ENCODE measurements around the gene FBXO28.
A peak's percentile ranks its signal among the peaks of the same experiment; 100 is the strongest.

FBXO28 gene

DNA sequence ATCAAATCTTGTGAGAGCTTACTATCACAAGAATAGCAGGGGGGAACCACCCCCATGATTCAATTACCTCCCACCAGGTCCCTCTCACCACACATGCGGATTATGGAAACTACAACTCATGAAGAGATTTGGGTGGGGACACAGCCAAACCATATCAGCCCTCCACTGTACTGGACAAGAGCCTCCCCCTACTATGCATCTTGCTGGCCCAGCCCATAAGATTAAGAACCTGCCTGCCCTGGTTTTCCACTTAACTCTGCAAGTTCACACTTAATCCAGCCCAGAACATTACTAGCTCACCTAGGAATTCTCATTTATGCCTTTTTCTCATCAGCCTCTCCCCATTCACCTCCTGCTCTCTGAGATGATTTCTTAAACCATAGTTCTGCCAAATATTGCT is 18.0 kb upstream of the FBXO28 start:
- no peak for DNase-seq

DNA sequence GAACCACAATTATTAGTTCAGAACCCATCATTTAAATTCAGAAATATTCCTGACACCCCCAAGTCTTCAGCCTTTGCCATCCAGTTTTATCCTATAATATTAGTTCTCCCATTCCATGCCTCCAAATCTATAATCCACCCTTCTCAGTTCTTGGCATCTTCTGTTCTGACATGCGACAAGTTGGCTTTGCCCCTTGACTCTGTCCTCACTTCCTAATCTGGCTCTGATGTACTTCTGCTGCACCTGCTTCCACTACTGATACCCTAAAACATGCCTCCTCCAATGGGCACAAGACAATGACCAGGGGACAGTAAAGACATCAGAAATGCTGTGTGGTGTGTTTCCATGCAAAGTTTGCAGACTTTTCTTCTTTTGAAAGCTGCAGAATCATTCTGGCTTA is 17.1 kb upstream of the FBXO28 start:
- no peak for DNase-seq

DNA sequence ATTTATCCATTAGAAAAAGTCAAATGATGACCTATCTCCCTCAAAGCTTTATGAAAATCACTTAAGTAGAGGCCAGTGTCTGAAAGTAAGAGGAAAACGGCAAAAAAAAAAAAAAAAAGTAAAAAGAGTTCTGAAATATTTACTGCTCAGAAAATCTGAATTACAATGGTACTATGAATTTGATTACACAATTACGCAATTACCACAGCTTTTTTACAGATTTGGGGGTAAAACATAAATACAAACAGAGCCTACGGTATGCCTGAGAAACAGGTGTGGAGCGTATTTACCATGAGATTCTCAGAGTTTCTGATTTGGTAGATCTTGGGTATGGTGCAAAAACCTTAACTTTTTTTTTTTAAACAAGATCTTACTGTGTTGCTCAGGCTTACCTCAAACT is 15.9 kb upstream of the FBXO28 start:
- DNase-seq, result no peak

DNA sequence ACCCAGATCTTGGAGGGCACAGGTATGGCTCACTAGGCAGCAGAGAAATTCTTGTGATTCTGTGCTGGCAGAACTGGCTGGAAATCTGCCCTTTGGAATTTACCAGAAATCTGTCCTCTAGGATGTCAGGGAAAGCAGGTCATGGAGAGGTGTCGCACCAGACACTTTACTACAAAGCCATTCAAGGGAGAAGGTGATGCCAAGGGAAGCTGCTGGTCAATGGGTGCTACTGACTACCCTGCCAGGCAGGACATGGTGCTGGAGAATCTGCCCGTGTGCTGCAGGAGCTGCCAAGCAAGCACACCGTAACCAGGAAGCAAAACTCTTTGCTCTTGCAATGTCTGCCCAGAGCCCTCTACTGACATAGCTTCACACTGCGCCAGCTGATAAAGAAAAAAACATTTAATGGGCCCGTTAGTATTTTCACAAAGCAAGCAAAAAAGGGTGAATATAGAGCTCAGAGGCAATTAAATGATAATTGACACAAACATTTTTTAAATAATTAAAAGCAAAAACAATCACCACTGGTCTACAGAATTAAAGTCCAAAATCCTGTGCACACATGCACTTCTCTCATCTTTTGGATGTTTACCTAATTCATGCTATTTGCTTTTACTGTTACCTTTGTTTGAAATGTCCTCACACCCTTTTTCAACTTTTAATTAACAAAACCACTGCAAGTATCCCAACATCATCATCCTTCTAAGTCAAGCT is 7.2 kb upstream of the FBXO28 start:
- DNase-seq, result peak; percentile 29 to 56 (median 50)

DNA sequence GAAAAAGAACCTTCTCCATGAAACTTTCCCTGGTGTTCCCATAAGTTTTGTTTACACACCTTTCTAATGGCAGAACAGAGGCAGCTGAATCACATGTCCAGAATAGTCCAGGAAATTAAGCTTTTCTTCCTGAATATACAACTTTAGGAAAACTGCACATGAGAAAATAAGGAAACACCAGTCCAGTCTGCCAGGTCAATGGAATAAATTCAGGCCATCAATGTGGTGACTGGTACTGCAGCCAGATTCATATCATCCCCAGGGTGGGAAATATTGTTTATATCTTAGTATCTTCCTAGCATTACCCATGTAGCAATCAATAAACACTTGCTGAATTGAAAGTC is 6.7 kb upstream of the FBXO28 start:
- no peak for DNase-seq

DNA sequence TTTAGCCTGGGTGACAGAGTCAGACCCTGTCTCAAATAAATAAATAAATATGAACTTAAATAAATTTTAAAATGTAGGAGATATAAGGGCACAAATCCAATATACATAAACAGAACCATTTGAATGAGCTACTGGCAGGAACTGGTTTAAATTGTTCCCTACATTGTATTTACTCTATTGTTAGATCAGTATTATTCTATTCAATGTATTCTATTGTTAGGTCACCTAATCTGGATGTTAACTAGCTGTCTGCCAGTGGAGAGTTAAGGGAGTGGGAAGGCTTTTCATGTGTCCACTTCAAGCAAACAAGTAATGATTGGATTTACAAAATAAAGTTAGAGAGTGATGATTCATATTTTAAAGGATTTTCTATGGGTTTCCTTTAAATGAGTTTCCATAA is 4.9 kb upstream of the FBXO28 start:
- no peak for DNase-seq

DNA sequence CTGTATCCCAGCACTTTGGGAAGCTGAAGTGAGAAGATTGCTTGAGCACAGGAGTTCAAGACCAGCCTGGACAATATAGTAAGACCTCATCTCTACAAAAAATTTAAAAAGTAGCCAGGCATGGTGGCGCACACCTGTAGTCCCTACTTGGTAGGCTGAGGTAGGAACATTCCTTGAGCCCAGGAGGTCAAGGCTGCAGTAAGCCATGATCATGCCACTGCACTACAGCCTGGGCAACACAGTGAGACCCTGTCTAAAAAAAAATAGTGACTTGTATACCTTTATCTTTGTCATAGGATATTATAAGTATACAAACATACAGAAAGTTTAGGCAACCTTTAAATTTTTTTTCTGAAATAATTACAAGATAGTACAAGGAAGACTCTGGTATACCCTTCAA is 3.9 kb upstream of the FBXO28 start:
- DNase-seq, result no peak

DNA sequence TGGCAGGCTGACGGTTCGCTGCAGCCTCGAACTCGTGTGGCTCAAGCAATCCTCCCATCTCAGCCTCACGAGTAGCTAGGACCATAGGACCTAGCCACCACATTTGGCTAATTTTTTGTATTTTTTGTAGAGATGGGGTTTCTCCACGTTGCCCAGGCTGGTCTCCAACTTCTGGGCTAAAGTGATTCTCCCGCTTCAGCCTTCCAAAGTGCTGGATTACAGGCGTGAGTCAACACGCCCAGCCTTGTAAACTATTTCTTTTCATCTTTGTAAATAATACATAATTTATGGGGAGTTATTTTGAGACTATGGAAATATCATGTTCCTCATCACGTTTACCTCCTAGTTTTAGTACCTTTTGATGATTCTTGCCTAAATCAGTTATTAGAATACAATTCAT is 906 bp upstream of the FBXO28 start:
- no peak for DNase-seq

DNA sequence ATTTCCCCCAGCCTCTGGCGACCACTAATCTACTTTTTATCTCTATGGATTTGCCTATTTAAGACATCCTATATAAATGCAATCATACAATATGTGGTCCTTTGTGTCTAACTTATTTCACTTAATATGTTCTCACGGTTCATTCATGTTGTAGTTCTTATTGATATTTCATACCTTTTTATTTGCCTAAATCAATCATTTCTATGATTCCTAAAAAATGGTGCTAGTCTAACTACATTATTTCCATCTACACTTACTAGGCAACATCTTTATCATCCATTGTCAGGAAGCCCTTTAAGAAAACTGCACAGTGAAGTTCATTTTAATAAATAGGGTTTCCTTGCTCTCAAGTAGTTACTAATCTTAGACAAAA is 380 bp upstream of the FBXO28 start:
- no peak for DNase-seq

DNA sequence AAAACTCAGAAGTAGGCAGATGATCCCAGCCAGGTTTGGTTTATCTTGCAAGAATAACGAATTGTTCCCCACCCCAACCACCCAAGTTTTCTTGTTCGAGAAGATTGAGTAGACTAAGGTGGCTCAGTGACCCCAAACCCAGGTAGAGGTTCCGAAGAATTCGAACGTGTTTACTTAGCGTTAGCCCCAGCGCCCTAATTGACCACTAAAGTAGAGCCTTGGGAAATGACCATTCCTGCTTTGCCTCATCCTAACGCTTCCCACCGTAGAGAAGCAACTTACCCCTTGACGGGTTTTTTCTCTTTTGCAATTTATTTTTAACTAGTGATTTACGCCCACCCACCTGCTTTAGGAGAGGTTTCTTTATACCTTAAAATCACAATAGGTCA is 870 bp downstream of the FBXO28 start:
- peak in 2 of 4 experiments; percentile 26 to 30 for DNase-seq

DNA sequence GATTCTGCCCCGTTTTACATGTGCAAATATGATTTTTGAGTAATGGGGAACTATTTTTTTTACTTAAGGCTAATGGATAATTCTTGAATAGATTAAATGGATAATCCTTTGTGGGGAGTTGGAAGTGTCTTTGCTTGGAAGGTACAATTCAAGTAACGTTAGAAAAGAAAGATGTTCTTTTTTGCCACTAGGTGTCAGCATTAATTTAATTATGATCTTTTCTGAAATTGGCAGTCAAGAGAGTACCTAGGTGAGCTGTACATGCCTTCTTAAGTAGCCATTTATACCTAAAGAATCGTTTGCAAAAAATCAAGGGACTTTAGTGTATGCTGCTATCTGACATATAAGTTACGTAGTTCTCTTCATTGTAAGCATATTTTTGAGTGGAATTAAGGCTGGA is 2.2 kb downstream of the FBXO28 start:
- peak; percentile 2 to 77 (median 33) for DNase-seq

DNA sequence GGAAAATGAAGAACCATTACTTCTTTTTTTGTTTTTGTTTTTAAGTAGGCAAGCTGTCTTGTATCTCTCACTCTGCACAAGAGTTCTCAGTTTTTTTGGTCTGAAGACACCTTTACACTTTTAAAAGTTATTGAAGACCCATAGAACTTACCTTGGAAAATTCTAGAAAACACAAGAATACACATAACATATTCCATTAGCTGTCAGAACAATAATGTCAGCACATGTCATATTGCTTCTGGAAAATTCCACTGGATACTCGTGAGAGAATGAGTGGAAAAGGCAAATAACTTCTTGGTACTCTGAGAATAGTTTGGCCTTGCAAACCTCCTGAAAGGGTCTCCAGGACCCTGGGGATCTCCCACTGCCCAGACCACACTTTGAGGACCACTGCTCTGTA is 4.8 kb downstream of the FBXO28 start:
- DNase-seq, result no peak

DNA sequence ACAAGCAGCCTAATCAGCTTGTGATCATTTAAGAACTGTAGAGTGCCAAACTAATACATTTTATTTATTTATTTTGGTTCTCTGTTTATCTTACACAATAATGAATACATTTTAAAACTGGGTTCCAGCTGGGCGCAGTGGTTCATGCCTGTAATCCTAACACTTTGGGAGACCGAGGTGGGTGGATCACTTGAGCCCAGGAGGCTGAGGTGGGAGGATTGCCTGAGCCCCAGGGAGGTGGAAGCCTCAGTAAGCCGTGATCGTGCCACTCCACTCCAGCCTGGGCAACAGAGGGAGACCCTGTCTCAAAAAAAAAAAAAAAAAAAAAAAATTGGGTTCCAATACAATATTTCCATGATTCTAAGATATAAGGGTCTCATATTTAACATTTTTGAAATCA is 9.2 kb downstream of the FBXO28 start:
- DNase-seq, result no peak

DNA sequence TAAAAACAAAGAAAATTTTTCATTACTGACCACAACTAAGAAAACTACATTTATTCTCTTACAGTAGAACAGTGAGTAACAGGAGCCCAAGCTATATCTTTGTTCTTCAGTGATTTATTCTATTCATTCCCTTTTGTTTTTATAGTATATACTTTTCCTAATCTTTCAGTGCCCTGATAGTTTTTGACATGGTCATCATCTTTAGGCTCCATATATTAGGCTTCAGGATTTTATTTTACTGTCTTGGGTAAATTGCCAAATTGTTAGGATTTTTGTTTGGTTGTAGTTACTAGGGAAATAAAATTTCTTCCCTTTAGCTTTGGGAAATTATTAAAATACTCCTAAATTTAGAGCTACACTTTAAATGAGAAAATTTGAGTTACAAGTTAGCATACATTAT is 10.3 kb downstream of the FBXO28 start:
- DNase-seq, result no peak

DNA sequence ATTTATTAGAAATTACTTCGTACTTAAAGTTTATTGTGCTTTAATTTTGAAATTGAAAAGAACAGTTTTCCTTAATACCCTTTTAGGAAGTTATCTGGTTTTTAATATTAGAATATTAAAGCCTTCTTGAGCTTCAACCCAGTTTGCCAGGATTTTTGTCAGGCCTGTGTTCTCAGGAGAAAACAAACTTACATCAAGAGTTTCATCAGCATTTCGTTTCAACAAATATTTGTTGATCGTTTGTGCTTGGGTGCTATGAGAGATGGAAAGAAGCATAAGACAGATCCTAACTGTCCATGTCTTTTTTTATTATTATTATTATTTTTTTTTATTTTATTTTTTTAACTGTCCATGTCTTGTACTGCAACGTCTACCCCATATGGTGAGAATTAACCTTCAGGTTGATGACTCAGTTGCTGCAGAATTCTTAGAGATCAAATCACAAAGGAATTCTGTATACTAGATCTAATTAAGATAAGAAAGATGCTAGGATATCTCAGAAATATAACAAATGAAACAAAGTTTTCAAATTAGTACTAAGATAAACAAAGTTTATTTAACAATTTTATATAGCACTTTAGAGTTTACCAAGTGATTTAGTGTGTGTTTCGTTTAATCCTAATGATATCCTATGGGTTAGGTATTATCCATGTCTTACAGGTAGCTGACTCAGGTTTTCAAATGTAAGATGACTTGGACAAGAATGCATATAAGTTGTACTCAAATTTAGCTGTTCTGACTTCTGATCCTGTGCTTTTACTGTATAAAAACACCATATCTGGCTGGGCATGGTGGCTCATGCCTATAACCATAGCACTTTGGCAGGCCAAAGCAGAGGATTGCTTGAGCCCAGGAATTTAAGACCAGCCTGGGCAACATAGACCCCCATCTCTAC is 14.3 kb downstream of the FBXO28 start:
- no peak for DNase-seq

DNA sequence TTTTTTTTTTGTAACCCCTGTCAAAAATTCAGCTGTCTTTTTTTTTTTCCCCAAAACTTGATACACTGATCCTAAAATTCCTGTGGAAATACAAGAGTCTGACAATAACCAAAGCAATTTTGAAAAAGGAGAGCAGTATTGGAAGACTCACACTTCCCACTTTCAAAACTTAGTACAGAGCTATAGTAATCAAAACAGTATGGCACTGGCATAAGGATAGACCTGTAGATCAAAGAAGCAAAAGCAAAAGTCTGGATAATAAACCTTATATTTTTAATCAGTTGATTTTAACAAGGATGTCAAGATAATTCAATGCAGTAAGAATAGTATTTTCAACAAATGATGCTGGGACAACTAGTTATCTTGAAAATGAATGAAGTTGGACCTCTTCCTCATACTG is 17.3 kb downstream of the FBXO28 start:
- no peak for DNase-seq

DNA sequence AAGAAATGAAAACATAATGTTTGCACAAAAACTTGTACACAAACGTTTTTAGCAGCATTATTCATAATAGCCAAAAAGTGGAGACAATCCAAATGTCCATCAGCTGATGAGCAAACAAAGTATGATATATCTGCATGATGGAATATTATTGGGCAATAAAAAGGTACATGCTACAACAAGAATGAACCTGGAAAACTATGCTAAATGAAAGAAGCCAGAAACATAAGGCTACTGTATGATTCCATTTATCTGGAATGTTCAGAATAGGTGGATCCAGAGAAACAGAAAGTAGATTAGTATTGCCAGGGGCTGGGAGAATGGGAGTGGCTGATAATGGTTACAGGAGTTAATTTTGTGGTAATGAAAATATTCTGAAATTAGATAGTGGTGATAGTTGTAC is 19.0 kb downstream of the FBXO28 start:
- DNase-seq, result no peak

DNA sequence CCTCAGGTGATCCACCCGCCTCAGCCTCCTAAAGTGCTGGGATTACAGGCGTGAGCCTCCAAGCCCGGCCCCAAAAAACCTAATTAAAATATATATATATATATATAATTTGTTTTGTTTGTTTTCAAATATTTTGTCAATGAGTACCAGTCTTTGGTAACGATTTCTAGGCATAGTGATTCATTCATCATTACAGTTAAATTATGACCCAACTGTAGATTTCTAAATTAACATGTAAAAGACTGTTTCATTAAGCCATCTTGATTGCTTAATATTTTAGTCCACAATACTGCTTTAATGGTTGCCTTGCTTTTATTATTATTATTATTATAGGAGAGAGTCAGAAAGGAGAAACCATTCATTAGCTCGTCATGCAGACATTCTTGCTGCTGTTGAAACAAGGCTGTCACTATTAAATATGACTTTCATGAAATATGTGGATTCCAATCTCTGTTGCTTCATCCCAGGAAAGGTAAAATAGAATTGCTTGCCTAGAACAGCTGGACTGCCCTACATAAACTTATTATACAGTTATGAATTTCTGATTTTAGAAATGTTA is 19.9 kb downstream of the FBXO28 start:
- DNase-seq, result no peak

DNA sequence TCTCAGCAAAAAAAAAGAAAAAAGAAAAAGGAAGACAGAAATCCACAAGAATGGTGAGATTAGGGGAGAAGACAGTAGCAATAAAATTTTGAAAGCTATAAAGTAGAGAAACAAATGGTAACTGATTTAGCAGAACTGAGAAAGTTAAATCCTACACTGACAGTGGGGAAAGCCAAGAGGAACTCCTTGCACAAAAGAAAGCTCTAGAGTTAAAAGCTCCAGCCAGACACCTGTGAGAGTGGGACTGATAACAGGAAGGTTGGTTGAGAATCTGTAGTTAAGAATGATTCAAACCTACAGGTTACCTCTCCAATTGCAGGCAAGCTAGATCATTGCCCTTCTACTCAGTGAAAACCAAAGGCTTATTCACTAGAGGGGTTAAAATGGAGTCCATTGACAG is 23.6 kb downstream of the FBXO28 start:
- no peak for DNase-seq

DNA sequence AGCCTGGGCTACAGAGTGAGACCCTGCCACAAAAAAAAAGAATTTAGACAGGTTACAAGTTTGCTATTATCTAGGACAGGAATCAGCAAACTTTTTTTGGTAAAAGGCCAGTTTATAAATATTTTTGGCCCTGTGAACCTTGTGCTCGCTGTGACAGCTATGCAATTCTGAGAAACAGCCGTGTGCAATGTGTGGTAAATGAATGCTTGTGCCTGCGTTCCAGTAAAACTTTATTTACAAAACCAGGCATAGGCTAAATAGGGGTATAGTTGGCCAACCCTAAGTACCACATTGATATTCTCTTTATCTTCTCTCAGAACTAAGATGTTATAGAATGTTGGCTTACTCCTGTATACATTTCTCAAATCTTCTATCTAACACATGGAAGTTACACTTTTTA is 24.3 kb downstream of the FBXO28 start:
- no peak for DNase-seq

DNA sequence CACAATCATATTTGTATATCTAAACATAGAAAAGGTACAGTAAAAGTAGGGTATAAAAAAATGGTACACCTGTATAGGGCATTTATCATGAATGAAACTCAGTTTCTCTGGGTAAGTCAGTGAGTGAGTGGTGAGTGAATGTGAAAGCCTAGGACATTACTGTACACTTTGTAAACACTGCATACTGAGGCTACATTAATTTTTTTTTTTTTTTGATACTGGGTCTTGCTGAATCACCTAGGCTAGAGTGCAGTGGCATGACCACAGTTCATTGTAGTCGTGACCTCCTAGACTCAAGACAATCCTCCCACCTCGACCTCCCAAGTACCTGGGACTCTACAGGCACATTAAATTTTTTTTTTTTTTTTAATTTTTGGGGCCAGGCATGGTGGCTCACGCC is 27.8 kb downstream of the FBXO28 start:
- no peak for DNase-seq

DNA sequence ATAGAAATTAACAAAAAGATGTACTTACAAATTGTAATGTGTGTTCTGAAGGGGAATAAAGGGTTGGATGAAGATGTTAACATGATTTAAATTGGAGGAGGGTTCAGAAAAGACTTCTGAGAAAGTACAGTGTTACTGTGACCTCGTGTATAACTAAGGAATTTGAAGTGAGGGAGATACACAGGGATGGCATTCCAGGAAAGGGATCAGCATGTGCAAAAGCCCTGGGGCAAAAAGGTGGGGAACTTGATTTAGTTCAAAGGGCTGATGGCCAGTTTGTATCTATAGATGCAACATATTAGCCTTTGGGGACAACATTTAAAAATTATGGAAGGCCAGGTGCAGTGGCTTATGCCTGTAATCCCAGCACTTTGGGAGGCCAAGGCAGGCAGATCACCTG is 35.8 kb downstream of the FBXO28 start:
- no peak for DNase-seq

DNA sequence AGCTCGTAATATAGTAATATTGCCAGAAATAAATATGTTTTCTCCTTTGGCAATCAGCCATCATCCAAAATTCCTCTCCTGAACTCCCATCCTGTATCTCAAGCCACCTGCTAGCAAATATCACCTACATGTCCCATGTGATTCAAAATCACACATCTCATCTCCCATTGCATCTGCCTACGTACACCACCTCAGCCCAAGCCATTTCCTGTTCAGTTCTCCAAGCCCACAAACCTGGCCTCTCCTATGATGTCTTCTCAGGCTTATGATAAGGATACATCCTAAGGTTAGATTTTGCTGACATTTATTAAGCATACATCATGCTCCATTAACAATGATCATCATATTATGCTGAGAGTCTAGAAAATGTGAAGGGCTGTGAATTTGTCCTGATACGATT is 37.2 kb downstream of the FBXO28 start:
- DNase-seq, result no peak

DNA sequence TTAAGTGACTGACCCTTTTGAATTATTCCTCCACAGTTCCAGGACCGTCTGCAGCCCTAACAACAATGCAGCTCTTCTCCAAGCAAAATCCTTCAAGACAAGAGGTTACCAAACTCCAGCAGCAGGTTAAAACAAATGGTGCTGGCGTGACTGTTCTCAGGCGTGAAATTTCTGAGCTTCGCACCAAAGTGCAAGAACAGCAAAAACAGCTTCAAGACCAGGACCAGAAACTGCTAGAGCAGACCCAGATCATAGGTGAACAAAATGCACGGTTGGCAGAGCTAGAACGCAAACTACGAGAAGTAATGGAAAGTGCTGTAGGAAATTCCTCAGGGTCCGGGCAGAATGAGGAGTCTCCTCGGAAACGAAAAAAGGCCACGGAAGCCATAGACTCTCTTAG is 43.4 kb downstream of the FBXO28 start:
- DNase-seq, result no peak

All from suppressor macrophage (primary cell).